CD4-positive, alpha-beta T cell treated with Interleukin-17A for 1 hour (primary cell): ENCODE measurements around the gene LRP6.

Source experiments
- DNase-seq: peaks from one replicate; pipeline ENCODE4 v3.0.0-alpha.2; 2020

Gene LRP6

DNA sequence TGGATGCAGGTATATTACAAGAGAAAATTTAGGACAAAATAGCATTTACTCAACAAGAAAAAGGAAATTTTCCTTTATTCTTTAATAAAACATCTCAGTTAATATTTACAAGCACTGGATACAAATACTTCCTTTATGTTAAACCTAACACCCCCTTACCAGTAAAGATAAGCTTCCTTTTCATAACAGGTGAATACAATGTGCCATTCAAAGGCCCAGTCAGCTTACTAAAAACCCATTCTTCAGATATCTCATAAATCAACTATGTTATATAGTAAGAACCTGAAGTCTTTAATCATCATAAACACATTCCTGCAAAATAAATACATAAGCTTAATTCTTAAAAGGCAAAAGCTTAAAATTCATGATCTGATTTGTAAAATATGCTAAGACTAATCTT is 52.6 kb downstream of the LRP6 start:
- DNase-seq = no peak

DNA sequence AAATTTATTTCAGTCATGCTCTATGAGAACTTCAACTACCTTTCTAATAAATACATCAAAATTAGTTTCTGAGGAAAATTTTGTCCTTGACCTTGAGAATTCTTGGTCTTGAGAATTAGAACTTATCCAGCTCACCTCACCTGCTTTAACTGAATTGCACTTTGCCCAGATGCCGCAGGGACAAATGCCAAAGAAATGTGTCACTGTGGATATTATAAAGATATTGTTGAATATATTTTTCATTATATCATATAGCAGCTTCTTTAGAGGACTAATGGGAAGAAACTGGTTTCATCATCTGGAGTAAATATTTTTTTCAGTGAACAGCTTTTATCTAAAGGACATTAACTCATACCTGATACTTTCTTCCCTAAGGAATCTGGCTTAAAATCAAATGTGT is 54.1 kb downstream of the LRP6 start:
- no peak for DNase-seq

- peak; percentile 26 for DNase-seq
Measured at GRCh38 chr12:12210983-12211382, 55.9 kb downstream of the LRP6 start.

GRCh38 chr12:12210416-12210815 is 56.4 kb downstream of the LRP6 start:
- DNase-seq = no peak

DNA sequence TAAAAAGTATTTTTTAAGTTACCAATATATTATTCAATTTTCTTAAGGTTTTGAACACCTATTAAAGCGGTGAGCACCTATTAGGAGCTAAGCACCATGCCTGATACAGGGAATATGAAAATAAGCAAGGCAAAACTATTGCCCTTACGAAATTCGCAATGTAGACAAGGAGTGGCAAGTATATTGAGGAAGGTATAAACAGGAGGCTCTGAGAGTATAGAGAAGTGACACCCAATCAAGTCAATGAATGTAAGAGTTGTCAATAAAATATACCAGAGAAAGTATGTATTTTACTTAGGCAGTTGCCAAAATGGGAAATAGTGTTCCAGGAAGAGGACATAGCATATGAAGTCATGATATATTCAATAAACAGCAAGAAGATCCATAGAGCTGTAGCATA is 57.2 kb downstream of the LRP6 start:
- DNase-seq = no peak

- no peak for DNase-seq
Measured at GRCh38 chr12:12209043-12209442, 57.8 kb downstream of the LRP6 start.

DNA sequence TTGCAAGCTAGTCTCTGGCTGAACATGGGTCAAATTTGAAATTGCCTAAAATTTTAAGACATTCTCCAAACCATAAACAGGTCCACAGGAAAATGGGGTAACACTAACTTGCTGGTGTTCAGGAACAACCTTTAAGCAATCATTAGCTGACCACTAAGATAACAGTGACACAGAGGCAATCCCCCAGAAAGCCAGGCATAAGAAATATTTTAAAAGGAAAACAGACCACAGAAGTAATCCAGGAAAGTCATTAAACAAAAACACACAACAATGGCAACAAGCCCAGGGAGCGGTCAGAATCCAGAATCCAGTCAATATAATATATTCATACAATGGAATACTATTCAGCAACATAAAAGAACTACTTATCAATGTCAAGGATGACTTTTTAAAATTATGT is 59.1 kb downstream of the LRP6 start:
- DNase-seq = no peak

GRCh38 chr12:12206776-12207388 is 60.0 kb downstream of the LRP6 start:
- DNase-seq = no peak

DNA sequence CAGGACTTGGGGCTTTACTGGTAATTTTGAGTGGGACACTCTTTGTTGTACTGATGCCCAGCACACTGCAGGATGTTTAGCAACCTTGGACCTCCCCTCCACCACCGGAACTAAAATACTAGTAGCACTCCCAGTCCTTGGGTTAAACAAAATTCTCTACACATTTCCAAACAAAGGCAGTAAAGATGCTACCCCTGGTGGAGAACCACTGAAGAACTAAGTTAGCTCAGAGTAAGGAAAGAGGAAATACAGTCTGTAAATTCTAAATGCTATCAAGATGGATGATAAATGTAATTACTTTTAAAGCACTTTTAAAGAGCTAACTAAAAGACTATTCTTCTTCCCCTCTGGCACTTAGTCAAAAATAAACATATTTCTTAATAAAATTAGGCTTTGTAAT is 64.1 kb downstream of the LRP6 start:
- no peak for DNase-seq

- DNase-seq = no peak
Measured at GRCh38 chr12:12202105-12202504, 64.7 kb downstream of the LRP6 start.

DNA sequence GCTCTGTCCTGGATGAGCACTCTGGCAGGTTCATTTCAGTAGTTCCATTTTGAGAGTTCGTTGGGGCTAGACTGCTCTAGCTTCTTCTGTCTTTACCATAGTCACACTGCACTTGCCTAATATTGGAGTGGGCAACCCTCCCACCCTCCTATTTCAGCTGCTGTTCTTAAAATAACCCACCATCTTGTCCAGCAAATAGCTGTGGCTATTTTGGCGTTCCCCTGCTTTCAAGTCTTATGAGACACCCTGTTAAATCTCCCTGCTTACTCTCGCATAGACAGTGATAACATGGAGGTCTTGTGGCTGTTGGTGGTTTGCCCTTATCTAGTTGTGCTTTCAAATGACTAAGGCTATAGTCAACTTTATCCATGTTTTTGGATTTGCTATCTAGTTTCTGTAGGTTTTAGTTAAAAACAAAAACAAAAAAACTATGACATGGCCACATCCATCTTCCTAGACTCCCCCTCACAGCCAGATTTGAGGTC is 65.5 kb downstream of the LRP6 start:
- no peak for DNase-seq

GRCh38 chr12:12200363-12200762 is 66.5 kb downstream of the LRP6 start:
- DNase-seq = no peak

GRCh38 chr12:12198124-12198523 is 68.7 kb downstream of the LRP6 start:
- DNase-seq = no peak

DNA sequence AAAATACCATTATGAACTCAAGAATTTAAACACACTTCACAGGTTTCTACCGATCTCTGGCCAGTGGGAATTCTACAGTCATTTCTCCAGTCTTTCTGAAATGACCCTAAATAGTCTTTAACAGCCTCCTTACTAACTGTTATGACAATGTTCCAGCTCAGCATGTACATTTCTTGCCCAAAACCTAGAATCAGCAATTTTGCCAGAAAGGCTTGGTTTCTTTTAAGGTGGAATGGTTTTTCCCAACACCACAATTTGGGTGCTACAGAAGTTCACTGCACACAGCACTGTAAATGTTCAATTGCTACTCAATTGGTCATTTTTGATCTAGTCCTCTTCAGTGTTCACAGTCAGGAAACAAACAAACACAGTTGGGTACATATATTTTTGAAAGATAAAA is 69.7 kb downstream of the LRP6 start:
- no peak for DNase-seq

DNA sequence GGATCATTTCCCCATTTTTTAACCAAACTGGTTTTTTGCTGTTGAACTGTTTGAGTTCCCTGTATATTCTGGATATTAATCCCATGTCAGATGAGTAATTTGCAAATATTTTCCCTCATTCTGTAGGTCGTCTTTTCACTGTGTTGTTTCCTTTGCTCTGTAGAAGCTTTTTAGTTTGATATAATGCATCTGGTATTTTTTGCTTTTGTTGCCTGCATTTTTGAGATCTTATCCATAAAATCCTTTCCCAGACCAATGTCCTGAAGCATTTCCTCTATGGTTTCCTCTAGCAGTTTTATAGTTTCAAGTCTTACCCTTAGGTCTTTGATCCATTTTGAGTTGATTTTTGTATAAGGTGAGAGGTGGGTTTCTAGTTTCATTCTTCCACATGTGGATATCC is 71.3 kb downstream of the LRP6 start:
- no peak for DNase-seq

DNA sequence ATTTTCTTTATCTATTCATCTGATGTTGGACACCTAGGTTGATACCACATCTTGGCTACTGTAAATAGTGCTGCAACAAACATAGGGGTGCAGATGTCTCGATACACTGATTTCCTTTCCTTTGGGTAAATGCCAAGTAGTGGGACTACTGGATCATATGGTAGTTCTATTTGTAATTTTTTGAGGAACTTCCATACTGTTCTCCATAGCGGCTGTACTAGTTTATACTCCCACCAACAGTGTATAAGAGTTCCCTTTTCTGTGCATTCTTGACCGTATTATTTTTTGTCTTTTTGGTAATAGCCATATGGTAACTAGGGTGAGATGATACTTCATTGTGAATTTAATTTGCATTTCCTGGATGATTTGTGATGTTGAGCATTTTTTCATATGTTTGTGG is 71.8 kb downstream of the LRP6 start:
- no peak for DNase-seq

- no peak for DNase-seq
Measured at GRCh38 chr12:12194206-12194605, 72.6 kb downstream of the LRP6 start.

DNA sequence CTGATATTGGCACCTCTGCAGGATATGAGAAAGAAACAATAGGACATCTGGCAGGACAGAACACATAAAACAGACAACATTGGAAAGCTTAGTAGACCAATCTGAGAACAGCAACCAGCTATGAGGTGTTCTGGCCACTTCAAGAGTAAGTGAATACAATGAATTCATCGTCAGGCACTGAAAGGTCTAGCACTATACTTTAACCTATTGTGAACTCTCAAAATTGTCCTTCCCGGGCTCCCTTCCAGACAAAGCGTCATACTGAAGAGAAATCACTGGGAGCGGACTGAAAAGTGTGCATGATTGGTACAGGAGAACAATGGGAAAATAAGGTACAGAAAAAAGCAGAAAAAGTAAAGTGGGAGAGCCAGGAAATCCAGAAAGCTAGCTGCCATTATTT is 75.8 kb downstream of the LRP6 start:
- DNase-seq = no peak

DNA sequence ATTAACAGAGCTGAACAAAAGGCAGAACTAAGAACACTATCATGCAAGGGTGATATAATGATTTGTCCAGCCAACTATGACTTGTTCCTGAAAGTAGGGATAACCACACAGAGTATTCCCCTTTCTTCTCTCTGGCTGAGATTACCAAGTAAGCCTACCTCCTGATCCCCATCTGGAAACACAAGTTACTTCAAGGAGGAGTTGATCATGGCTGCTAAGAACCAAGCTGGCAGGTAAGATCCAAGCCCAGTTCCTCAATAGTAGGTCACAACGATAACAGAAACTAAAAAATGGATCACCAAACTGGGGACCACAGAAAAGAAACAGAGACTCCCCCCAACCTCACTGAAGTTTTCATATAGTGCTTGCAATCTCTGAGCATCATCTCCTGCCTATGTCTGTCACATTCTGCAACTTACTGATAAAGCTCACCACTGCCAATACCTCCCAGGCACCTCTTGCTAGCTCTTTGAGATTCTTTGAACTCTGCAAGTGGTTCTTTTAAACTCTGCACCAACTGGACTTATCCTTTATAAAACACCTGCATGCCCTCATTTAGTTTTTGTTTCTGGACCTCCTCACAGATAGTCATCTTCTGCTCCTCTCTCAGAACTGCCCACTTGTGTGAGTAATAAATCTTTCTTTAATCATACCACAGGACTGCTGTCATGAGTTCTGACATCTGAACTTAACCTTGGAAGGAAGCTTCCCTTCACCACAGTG is 76.6 kb downstream of the LRP6 start:
- no peak for DNase-seq

DNA sequence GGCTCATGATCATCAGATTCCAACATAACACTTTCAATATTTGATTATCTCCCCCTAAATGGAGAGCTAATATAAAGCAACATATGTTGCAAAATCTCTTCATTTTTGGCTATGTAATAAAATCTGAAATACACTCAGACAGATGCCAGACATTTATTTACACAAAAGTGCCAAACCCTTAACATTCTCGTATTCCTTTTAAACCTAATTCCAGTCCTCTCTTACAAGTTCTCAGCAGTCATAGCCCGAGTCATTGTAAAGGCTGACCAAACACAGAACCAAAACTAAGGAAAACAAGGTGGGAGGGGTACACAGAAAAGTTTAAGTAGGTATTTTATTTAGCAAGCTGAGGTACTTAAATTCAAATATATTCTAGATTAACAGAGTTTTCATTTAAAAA is 81.4 kb downstream of the LRP6 start:
- DNase-seq = no peak

DNA sequence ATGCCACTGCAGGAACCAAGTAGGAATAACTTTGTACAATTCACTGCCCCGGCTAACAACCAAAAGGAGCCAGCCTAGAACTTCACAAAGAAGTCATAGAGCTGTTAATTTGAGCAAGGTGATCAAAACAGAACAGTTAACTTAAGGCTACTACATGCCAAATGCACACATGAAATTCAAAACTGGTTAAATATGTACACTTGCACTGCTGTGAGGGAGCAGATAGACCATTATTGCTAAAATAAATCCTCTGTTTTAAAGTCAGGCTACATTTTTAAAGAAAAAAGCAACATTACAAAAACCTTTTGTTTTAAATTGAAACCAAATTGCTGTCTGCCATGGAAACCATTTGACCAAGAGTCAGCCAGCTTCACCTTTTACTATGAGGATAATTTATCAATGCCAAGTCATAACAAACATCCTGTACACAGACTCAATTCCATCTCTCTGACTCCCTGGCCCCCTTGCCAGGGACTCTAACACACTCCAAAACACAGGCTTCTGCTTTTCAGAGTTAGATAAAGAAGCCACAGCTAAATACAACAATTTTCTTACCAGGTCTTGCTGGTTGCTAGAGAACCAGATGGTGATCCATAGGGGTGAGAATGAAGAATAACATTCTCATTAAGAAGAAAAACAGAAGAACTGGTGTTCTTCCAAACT is 84.0 kb downstream of the LRP6 start:
- DNase-seq = no peak

- no peak for DNase-seq
Measured at GRCh38 chr12:12181511-12181910, 85.3 kb downstream of the LRP6 start.

DNA sequence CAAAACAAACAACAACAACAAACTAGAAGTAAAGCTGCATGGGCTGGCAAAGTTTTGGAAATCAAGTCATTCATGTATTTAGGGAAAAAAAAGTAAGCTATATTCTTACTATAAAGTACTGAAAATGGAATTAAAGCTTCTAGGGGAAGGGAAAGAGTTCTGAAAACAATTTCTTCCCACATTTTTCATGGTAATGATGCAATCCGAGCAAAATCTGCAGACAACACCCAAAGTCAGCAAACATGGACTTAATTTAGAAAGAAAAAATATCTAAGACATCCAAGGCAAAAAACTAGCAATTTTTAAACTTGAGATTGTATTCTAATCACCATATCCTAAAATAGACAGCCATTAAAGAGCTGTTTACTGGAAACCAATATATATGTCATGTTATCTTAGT is 86.3 kb downstream of the LRP6 start:
- no peak for DNase-seq

- DNase-seq = no peak
Measured at GRCh38 chr12:12180136-12180535, 86.7 kb downstream of the LRP6 start.
